ENCODE data around the gene IKZF1.

Gene IKZF1

GRCh38 chr7:50366311-50366710, 61.8 kb downstream of the IKZF1 start:
- H3K4me3 ChIP-seq (ENCODE audit: low read depth, low read length) = no peak overlapping the region
- TF ChIP-seq CTCF (conservative IDR thresholded peaks at IDR 0.05; ENCODE audit: low read depth, low read length) = no peak
- DNase-seq (ENCODE audit: low read depth) = no peak

GRCh38 chr7:50367100-50367499, 62.6 kb downstream of the IKZF1 start:
- H3K4me3 ChIP-seq (ENCODE audit: low read depth, low read length) = no peak overlapping the region
- DNase-seq (ENCODE audit: low read depth) = no peak
- TF ChIP-seq CTCF (conservative IDR thresholded peaks at IDR 0.05; ENCODE audit: low read depth, low read length) = no peak

- TF ChIP-seq CTCF (conservative IDR thresholded peaks at IDR 0.05; ENCODE audit: low read depth, low read length) = no peak
- H3K4me3 ChIP-seq (ENCODE audit: low read depth, low read length) = no peak overlapping the region
- DNase-seq (ENCODE audit: low read depth) = no peak
These were observed 63.1 kb downstream of the IKZF1 start for GRCh38 chr7:50367570-50367969.

GRCh38 chr7:50368366-50368765, 63.9 kb downstream of the IKZF1 start:
- TF ChIP-seq CTCF (conservative IDR thresholded peaks at IDR 0.05; ENCODE audit: low read depth, low read length) = no peak
- H3K4me3 ChIP-seq (ENCODE audit: low read depth, low read length) = no peak overlapping the region
- DNase-seq (ENCODE audit: low read depth) = no peak

- peak; percentile 58 for DNase-seq (ENCODE audit: low read depth)
- no peak overlapping the region for H3K4me3 ChIP-seq (ENCODE audit: low read depth, low read length)
- TF ChIP-seq CTCF (conservative IDR thresholded peaks at IDR 0.05; ENCODE audit: low read depth, low read length) = peak; percentile 73
These were observed 64.9 kb downstream of the IKZF1 start for GRCh38 chr7:50369143-50370026.

GRCh38 chr7:50370884-50371283, 66.4 kb downstream of the IKZF1 start:
- no peak for DNase-seq (ENCODE audit: low read depth)
- H3K4me3 ChIP-seq (ENCODE audit: low read depth, low read length) = no peak overlapping the region
- TF ChIP-seq CTCF (conservative IDR thresholded peaks at IDR 0.05; ENCODE audit: low read depth, low read length) = no peak

- TF ChIP-seq CTCF (conservative IDR thresholded peaks at IDR 0.05; ENCODE audit: low read depth, low read length) = no peak
- H3K4me3 ChIP-seq (ENCODE audit: low read depth, low read length) = no peak overlapping the region
- no peak for DNase-seq (ENCODE audit: low read depth)
These were observed 67.1 kb downstream of the IKZF1 start for GRCh38 chr7:50371551-50372021.

All from choroid plexus epithelial cell (primary cell).